ENCODE measurements around the gene E2F6. TPM values are rescaled to one million over a fixed set of nuclear protein-coding genes. Genes with fewer than 3 reads are reported as not detected.

E2F6 gene
- total and polyA plus RNA-seq, 2 of the 13 experiments (the other 11 are each of a cell fraction or from before 2014, with no cell fraction given) = 27.3 to 36.0 TPM

GRCh38 chr2:11446733-11447248 lies 19.2 kb downstream of the E2F6 start (continued):
- TF ChIP-seq ZFP36L2 (CRISPR knock-in tag; IDR thresholded peaks at IDR 0.05) (no peak), ZNF563 (CRISPR knock-in tag; IDR thresholded peaks at IDR 0.05) (no peak), GATAD1 (CRISPR knock-in tag; IDR thresholded peaks at IDR 0.05) (peak; percentile 44; the same call in 1 of the 2 replicates), SOX6 (IDR thresholded peaks at IDR 0.05) (no peak), SOX6 (CRISPR knock-in tag; IDR thresholded peaks at IDR 0.05) (peak; percentile 10; the same call in 1 of the 2 replicates), MLLT10 (CRISPR knock-in tag; IDR thresholded peaks at IDR 0.05) (no peak), MTA3 (CRISPR knock-in tag; IDR thresholded peaks at IDR 0.05) (no peak), HNF1B (CRISPR knock-in tag; IDR thresholded peaks at IDR 0.05) (0 out of 2 replicates have a peak, but pooled peaks have one; percentile 32), ELF3 (CRISPR knock-in tag; IDR thresholded peaks at IDR 0.05) (0 out of 2 replicates have a peak, but pooled peaks have one; percentile 34), NRL (CRISPR knock-in tag; IDR thresholded peaks at IDR 0.05; ENCODE audit: borderline replicate concordance) (peak; percentile 45; the same call in 1 of the 2 replicates), ZNF274 (CRISPR knock-in tag; IDR thresholded peaks at IDR 0.05) (0 out of 2 replicates have a peak, but pooled peaks have one; percentile 62), RXRA (CRISPR knock-in tag; IDR thresholded peaks at IDR 0.05) (peak; percentile 26; the same call in 1 of the 2 replicates), SYNCRIP (IDR thresholded peaks at IDR 0.05; ENCODE audit: insufficient read depth, low read depth, low read length) (no peak), ZNF572 (CRISPR knock-in tag; IDR thresholded peaks at IDR 0.05) (peak; percentile 82; the same call in 1 of the 2 replicates), ZNF280B (CRISPR knock-in tag; IDR thresholded peaks at IDR 0.05; ENCODE audit: borderline replicate concordance) (peak; percentile 49; the same call in 1 of the 2 replicates), ZNF605 (CRISPR knock-in tag; IDR thresholded peaks at IDR 0.05) (peak; percentile 56; the same call in 1 of the 2 replicates), SMAD1 (CRISPR knock-in tag; IDR thresholded peaks at IDR 0.05; ENCODE audit: borderline replicate concordance, low read depth) (0 out of 2 replicates have a peak, but pooled peaks have one; percentile 48)
- TF ChIP-seq, protein P1, sequence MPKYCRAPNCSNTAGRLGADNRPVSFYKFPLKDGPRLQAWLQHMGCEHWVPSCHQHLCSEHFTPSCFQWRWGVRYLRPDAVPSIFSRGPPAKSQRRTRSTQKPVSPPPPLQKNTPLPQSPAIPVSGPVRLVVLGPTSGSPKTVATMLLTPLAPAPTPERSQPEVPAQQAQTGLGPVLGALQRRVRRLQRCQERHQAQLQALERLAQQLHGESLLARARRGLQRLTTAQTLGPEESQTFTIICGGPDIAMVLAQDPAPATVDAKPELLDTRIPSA (CRISPR knock-in tag; IDR thresholded peaks at IDR 0.05; ENCODE audit: borderline replicate concordance) = no peak
- TF ChIP-seq, protein P2, sequence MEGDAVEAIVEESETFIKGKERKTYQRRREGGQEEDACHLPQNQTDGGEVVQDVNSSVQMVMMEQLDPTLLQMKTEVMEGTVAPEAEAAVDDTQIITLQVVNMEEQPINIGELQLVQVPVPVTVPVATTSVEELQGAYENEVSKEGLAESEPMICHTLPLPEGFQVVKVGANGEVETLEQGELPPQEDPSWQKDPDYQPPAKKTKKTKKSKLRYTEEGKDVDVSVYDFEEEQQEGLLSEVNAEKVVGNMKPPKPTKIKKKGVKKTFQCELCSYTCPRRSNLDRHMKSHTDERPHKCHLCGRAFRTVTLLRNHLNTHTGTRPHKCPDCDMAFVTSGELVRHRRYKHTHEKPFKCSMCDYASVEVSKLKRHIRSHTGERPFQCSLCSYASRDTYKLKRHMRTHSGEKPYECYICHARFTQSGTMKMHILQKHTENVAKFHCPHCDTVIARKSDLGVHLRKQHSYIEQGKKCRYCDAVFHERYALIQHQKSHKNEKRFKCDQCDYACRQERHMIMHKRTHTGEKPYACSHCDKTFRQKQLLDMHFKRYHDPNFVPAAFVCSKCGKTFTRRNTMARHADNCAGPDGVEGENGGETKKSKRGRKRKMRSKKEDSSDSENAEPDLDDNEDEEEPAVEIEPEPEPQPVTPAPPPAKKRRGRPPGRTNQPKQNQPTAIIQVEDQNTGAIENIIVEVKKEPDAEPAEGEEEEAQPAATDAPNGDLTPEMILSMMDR (CRISPR knock-in tag; IDR thresholded peaks at IDR 0.05) = peak; percentile 94
- TF ChIP-seq, protein P3, sequence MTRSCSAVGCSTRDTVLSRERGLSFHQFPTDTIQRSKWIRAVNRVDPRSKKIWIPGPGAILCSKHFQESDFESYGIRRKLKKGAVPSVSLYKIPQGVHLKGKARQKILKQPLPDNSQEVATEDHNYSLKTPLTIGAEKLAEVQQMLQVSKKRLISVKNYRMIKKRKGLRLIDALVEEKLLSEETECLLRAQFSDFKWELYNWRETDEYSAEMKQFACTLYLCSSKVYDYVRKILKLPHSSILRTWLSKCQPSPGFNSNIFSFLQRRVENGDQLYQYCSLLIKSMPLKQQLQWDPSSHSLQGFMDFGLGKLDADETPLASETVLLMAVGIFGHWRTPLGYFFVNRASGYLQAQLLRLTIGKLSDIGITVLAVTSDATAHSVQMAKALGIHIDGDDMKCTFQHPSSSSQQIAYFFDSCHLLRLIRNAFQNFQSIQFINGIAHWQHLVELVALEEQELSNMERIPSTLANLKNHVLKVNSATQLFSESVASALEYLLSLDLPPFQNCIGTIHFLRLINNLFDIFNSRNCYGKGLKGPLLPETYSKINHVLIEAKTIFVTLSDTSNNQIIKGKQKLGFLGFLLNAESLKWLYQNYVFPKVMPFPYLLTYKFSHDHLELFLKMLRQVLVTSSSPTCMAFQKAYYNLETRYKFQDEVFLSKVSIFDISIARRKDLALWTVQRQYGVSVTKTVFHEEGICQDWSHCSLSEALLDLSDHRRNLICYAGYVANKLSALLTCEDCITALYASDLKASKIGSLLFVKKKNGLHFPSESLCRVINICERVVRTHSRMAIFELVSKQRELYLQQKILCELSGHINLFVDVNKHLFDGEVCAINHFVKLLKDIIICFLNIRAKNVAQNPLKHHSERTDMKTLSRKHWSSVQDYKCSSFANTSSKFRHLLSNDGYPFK (CRISPR knock-in tag; IDR thresholded peaks at IDR 0.05; ENCODE audit: borderline replicate concordance) = no peak

All from HepG2 (cell line).